Measurements from ENCODE around the gene POLD2.
A peak's percentile ranks its signal among the peaks of the same experiment; 100 is the strongest.
"Not testable (repeated sequence)": the region's sequence is repeated elsewhere in the genome, so short reads cannot be mapped to it uniquely, and the experiment has no call there.

The POLD2 gene

GRCh38 chr7:44138698-44139097 lies 15.3 kb upstream of the POLD2 start:
- no peak for DNase-seq

- no peak for DNase-seq
Measured at GRCh38 chr7:44136731-44137130, 13.4 kb upstream of the POLD2 start.

- DNase-seq = no peak
Measured at GRCh38 chr7:44134943-44135628, 11.7 kb upstream of the POLD2 start.

- no peak for DNase-seq
Measured at GRCh38 chr7:44133295-44133694, 9.9 kb upstream of the POLD2 start.

- no peak for DNase-seq
Measured at GRCh38 chr7:44132039-44132438, 8.7 kb upstream of the POLD2 start.

GRCh38 chr7:44131173-44132029 lies 8.1 kb upstream of the POLD2 start:
- DNase-seq = peak; percentile 56

GRCh38 chr7:44128721-44129582 lies 5.6 kb upstream of the POLD2 start:
- DNase-seq = no peak

GRCh38 chr7:44127161-44127560 lies 3.8 kb upstream of the POLD2 start:
- no peak for DNase-seq

GRCh38 chr7:44126574-44126973 lies 3.2 kb upstream of the POLD2 start:
- not testable (repeated sequence) for DNase-seq

- no peak for DNase-seq
Measured at GRCh38 chr7:44124822-44125202, 1.5 kb upstream of the POLD2 start.

GRCh38 chr7:44122529-44122928 lies 819 bp downstream of the POLD2 start:
- no peak for DNase-seq

GRCh38 chr7:44121761-44122420 lies 1.5 kb downstream of the POLD2 start:
- DNase-seq = no peak

- DNase-seq = no peak
Measured at GRCh38 chr7:44120395-44120794, 3.0 kb downstream of the POLD2 start.

GRCh38 chr7:44119829-44120380 lies 3.4 kb downstream of the POLD2 start:
- DNase-seq = no peak

GRCh38 chr7:44117801-44118429 lies 5.4 kb downstream of the POLD2 start:
- DNase-seq = no peak

GRCh38 chr7:44116789-44117666 lies 6.3 kb downstream of the POLD2 start:
- DNase-seq = no peak

GRCh38 chr7:44116087-44116788 lies 7.1 kb downstream of the POLD2 start:
- no peak for DNase-seq

GRCh38 chr7:44114586-44115310 lies 8.6 kb downstream of the POLD2 start:
- DNase-seq = no peak

- no peak for DNase-seq
Measured at GRCh38 chr7:44113764-44114354, 9.5 kb downstream of the POLD2 start.

Data from NCI-H510A (cell line).